HG02938 (cell line): ENCODE results near the gene MACROD2.
A peak's percentile ranks its signal among the peaks of the same experiment; 100 is the strongest.

Experiments
- ATAC-seq: cut with Tn5 transposase; IDR thresholded peaks from one replicate; pipeline ENCODE4 v1.9.1; 2021; ENCODE audit warnings: mild to moderate bottlenecking, moderate library complexity; ENCODE audit not compliant: unreplicated experiment

The MACROD2 gene

DNA sequence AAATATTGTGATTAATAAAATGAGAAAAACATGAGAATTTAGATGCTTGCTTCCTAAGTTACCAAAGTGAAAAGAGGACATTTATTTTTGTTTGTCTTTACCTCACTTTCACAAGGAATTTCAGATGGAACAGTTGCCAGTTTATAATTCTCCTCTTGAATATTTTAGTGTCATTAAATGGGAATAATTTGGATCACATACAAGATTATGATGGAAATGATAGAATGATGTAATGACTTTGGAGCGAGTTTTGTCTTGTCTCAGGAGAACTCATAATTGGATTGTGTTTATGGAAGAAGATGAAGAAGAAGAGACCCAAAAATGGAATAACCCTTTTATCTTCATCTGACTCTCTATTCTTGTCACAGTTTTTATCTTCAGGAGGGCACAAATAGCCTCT lies 515.0 kb downstream of the MACROD2 start:
- ATAC-seq = no peak

DNA sequence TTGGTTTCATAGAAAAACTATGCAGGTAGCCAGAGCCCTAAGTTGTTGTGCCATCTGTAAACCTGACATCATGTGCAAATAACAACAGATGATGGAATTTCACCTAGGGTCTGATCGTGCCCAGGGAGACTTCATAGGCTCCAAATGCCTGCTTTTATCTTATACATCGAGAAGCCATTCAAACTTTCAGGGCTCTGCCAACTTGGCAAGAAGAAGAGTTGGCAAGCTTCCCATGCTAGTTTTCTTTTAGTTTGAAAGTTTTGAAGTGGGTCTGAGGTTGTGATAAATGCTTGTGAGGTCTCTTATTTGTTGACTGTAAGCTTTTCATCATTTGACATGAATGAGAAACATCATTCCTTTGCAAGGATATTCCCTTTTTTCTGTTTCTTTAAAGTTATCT lies 517.5 kb downstream of the MACROD2 start:
- ATAC-seq = no peak

DNA sequence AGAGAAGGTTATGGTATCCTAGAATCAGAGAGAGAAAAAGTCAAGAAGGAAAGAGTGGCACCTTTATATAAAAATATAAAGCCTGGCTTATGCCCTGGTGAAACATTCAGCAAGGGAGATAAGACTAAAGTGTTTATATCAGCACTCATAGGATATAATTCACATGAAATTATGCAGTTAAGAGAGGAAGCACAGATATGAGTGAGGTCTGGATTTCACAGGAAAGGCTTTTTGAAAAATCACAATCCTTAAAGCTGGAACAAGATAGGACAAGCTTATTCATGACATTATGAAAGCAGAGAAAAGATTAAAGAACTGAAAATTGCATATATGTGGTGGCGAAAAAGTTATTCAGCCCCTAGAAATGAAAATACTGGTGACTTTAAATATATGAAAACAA lies 523.3 kb downstream of the MACROD2 start:
- no peak for ATAC-seq

DNA sequence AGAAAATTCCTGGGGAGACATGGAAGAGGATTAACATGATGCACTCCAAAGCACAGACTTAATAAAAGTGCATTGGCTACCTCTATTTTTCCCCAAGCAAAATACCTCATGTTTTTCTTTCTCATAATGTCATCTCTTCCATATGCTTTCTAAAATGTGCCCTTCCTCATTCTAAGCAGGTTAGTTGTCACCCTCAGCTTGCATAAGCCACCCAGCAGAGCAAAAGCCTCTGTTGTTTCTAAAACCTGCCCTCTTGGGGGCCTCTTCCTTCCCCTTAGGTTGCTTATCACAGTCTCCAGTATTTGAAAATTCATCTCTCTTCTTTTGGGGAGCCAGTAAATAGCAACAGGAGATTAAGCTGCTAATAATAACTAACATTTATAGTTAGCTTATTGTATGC lies 525.7 kb downstream of the MACROD2 start:
- no peak for ATAC-seq

DNA sequence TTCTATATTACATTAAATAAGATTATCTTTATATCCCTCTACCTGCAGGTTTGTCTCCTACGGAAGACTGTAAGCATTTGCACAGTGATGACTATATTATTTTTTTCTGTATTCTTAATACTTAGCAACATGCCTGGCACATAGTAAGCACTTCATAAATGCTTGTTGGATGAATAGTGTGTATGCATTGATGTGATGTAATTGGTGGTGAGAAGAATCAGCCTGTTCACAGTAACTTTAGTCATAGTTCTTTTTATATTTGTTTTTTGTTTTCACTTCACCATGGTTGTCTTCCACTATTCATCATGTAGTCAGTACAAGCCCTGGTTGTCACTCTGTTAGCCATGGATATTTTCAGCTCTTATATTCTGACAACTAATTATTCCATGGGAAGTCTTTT lies 526.1 kb downstream of the MACROD2 start:
- ATAC-seq = no peak

DNA sequence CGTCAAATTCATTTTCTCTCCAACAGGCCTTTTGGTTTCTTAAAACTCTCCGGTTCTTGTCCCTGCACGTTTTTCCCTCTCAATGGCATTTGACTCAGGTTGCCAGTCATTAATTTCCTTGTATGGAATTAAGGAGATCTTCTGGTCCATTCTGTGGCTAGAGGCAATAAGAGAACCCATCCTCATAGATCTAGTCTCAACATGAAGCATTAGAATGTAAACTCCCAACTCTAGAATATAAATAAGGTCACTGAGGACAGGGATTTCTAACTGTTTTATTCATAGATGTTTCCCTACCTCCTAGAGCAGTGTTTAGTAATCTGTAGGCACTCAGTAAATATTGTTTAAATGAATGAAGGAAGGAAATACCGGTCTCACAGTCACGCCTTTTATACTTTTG lies 527.3 kb downstream of the MACROD2 start:
- ATAC-seq = no peak

DNA sequence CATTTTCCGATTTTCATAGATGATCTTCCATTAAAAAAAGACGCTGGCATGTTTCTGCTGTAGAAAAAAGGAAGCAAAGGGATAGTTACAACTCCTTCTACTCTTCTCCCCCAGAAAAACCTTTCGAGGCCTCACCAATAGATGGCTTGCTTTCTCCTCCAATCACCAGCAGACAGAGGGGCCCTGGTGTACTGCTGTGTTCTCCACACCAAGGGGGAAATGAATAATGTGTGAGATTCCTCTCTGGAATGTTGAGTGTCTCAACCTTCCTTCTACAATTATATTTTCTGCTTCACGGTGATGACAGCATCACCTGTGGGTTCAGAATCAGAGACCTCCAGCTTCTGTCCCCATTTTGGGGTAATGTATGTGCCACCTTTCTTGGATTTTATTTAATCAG lies 527.8 kb downstream of the MACROD2 start:
- no peak for ATAC-seq

DNA sequence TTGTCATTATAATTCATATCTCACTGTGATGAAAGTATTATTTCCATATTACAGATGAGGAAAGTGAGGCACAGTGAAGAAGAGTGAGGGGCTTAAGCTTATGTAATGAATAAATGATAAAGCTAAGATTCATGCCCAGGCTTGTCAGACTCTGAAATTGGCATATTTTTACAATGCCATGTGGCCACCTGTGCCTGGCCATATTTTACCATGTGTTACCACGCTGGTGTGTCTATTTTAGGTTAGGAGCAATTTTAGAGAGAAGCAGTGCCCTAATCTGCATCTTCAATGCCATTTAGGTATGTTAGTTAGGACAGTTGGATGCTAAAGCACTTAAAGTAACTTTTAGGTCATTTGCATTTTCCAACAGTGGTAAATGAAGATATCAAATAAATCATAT lies 530.1 kb downstream of the MACROD2 start:
- no peak for ATAC-seq

DNA sequence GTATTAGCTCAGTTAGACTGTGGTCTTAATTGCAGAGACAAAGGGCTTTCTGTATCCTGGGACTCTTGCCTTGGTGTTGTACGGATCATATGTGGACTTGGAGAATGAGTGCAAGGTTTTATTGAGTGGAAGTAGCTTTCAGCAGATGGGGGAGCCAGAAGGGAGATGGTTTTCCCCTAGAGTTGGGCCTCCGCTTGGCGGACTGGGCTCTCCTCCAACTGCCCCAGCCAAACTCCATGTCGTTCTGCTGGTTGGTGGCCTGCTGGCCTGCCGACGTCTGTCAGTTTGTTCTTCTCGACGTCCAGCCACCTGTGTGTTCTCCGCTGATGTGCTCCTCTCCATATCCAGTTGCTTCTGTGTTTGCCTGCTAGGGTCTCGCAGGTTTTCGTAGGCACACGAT lies 531.6 kb downstream of the MACROD2 start:
- ATAC-seq = no peak

DNA sequence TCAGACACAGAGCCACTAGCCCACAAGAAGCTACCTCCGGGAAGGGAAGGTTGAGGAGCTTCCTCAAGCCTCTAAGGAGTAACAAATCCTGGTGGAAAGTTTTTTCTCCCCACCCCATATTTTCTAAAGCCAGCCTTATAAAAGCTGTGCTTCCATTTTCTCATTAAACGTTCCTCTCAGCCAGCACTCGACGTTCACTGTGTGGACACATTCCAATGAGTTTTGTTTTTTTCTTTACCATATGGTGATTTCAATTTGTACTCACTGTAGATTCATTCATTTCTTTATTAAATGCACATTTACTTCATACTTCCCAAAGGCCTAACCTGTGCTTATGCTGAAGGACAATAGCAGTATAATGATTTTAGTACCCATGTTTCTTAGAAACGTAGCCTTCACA lies 536.5 kb downstream of the MACROD2 start:
- ATAC-seq = no peak

DNA sequence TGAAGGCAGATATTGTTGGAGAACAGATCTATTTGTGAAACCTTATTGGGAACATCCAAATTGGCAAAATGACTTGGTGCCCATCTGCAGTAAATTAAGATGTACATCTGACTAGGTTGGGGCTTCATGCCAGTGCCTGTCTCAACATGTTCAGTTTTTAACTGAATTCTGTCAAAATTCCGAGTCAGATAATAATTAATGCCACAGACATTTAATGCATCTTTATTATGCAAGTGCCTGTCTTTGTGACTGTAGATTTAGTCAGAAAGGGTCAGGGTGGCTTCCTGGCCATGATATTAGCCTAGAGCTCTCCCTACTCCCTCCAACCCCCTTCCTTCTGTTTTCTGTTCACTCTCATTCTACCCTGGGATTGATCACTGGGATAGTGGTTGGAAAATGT lies 541.4 kb downstream of the MACROD2 start:
- no peak for ATAC-seq

DNA sequence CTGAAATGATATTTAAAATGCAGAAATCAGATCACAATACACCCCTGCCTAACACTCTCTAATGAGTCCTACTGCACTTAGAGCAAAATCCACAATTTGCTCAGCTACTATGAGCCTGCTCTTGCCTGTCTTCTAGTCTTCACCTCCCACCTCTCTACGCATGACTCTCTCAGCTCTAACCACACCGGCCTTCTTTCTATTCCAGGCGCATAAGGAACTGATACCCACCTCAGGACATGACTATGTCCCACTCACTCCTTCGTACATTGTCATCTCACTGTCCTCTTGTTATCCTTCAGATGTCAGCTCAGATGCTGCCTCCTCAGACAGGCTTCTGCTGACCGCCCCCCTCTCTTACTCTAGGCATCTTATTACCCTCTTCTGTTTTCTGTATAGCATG lies 543.1 kb downstream of the MACROD2 start:
- ATAC-seq = peak; percentile 87

DNA sequence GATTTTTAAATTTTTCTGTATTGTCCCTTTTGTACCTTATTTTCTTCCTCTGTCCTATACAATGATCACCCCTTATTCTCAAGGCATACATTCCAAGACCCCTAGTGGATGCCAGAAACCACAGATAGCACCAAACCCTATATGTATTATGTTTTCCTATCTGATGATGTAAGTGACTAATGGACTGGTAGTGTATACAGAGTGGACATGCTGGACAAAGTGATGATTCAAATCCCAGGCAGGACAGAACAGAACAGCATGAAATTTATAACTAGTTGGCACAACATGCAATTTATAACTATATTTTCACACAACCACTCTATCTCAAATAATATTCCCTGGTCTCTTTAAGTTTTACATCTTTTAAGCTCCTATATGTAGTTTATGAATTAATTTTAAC lies 547.7 kb downstream of the MACROD2 start:
- ATAC-seq = no peak

DNA sequence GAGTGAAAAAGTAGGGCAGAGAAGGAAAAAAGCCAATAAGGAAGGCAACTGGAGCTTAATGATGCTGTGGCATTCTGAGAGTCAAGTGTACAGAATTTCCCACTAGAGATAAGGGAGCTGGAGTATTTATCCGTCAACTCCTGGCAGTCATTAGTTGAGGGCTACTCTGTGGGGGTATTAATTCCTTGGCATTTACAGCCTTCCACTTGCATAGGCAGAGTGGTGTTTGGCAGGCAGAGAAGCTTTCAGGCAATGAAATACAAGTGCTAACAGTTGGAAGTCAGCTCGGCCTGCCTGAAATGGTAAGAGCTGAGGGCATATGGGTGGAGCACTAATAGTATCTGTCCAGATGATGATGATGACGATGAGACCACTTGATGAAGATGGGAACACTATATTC lies 549.4 kb downstream of the MACROD2 start:
- ATAC-seq = no peak

DNA sequence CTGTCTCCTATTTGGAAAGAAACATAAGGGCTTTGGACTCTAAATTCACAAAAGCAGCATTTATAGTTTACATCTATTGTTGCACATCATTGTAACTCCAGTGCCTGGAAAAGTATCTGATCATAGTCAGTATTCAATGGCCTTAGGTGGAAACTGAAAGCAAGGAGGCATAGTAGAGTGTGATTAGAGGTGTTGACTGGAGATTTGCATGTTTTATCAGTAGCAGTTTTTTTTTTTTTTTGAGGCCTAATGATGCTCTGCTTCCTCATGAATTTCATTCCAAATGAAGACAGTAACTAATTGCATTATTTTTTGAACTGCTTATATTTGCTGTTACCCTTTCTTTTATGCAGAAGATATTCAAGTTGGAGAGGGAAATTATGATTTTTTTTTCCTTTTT lies 555.3 kb downstream of the MACROD2 start:
- no peak for ATAC-seq

DNA sequence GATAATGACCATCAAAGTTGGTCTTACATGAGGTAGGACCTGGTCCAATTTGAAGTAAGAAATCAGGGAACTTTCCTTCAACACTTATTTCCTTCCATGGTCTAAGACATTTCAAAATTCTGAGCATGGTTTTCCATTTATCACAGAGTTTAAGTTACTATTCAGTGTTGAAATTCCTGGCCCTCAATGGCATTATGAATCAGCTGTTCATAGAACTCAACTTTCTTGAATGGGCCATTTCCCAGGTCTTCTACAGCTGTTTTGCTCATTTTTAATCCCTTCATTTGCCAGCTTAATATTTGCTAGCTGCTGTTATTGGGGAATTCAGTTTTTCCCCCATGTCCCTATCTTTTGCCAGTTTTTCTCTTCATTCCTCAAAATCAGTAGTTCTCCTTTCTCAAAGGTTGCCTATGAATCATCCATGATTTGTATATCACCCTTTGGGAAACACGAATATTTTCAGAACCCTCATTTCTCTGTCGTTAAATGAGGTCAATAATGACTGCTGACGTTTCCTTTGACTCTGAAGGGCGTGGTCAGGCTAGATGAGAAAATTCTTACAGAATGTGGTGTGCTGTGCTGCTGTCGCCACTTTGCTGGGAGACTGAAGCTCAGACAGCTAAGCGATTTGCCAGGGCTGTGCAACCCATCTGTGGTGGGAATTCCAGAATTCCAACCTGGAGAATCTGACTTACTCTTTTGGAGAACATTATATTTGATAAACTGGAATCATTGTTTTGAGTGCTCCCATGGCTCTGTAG lies 558.6 kb downstream of the MACROD2 start:
- ATAC-seq = no peak

DNA sequence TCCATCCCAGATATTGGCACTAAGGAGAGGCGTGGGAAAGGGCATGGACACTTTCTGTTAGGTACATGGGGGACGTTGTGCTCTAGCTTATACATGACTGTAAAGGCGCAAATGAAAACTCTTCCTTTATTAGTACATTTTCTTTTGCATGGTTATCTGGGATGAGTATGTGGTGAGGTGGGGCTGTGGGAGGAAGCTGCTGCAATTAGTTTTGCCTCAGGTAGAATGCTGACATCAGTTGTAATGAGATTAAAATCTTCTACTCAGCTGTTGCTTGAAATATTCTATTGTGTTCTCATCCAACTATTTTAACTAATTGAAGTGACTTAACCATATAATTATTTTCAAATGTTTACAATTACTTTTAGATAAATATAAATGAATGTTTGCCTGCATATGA lies 560.4 kb downstream of the MACROD2 start:
- no peak for ATAC-seq

DNA sequence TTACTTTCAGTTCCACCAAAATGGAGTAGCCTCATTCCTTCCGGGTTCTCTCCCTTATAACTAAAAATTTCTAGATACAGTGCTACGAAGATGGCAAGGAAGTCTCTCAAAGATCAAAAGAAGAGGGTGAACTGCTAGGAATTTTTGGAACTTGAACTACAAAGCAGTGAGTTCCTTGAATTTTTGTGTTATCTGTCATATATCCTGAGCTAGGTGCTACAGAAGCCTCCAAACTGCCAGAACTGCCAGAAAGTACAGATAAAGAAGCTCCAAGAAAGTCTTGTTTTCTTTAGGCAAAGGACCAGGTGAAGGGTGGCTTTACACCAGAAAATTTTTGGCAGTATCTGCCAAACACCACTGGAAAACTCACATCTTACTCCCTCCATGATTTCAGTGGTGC lies 560.9 kb downstream of the MACROD2 start:
- ATAC-seq = no peak

DNA sequence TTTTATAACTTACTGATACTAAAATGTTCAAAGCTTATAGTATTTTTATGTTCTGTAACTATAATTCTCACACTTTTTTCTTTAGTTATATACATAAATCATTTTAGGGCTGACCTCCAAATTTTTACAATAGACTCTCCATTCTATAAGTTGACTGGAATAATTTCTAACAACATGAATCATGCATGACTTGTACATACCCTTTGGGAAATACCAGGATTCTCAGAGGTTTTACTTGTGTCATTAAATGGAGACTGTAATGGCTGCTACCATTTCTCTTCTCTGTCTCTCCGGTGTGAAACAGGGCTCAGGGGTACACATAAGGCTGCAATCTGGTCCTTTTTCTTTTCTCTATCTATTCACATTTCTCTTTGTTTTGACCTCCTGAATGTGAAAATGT lies 564.3 kb downstream of the MACROD2 start:
- no peak for ATAC-seq

DNA sequence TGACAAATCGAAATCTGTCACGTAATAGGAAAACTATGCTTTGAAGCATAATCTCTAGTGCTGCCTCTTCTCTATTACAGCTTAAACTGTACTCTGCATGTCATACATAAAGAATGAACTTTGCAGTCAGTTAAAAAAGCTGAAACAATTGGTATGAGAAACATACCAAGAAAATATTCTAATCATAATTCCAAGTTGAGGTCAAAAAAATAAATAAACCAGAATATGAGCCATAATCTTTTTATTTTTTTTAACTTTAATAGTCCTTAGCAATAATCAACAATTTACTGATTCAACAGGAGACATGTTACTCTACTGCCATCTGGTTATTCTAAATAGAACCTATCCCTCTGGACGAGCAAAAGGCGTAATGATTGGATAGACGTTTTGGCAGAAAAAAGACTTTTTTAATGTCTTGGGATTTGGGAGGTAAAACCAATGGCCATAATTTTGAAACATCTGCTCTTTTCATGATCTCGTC lies 566.5 kb downstream of the MACROD2 start:
- ATAC-seq = no peak

DNA sequence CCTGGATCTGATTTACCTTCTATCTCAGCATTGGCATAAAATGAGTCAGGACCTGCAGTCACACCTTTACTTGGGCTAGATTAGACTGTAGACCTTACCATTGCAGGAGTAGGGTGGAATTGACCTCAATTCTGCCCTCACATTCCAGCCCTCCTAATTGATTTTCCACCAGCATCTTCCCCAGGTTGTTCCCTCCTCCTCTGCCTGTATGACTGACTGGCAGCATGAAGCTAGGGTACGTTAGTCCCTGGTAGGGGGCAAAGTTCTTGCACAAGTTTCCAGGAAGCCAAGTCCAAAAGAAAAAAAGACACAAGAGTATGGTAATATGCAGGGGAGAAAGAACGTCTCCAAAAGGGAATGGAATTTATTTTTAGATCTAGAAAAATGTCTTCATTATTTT lies 567.7 kb downstream of the MACROD2 start:
- no peak for ATAC-seq

DNA sequence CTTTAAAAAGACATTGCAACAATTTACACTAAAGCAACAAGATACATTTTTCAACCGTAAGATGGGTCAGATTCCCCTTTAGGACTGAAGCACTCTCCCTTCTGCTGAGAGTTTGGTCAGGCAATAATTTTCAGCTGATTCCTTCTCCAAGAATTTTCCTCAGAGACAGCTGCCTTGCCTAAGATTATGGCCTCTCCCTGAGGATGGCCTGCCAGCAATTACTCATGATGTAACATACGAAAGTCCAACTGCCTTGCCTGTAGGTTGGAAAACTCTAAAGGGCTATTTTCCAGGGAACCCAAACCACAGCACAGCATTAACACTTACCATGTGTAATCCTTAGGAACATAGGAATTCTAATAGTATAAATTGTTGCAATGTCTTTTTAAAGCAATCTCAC lies 571.2 kb downstream of the MACROD2 start:
- no peak for ATAC-seq

DNA sequence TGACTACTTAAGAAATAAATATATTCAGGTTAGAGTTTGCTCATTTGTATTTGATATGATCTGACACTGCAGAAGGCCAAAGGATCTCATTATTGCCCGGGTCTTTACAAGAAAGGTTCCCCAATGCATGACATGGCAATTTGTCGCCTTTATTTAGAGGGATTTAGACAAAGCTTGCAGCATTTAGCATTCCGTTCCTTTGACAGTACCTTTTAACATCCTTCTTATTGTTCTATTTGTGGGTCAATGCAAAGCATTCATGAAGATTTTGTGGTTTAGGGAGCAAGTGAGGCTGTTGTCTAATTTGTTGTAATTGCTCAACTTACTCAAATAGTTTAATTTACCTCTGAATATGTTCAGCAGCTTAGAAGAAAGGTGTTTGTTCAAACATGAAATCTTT lies 572.9 kb downstream of the MACROD2 start:
- ATAC-seq = no peak
